IMR-90 (cell line): Measurements from ENCODE around the gene SCFD1.

Experiments used
- BHLHE40 ChIP-seq: fragments of 150-350 bp; IDR thresholded peaks from 2 replicates; pipeline ENCODE4 v1.6.1; 2016; ENCODE audit warnings: mild to moderate bottlenecking, low read depth, low read length
- CEBPB ChIP-seq: IDR thresholded peaks from 2 replicates; pipeline ENCODE4 v1.6.1; 2012; ENCODE audit warnings: low read depth, low read length, improper control_type of control experiment
- MAZ ChIP-seq: IDR thresholded peaks from 2 replicates; pipeline ENCODE4 v1.6.1; 2012; ENCODE audit warnings: low read depth, mild to moderate bottlenecking, low read length, improper control_type of control experiment, moderate library complexity, borderline replicate concordance
- MXI1 ChIP-seq: IDR thresholded peaks from 2 replicates; pipeline ENCODE4 v1.6.1; 2012; ENCODE audit warnings: low read depth, mild to moderate bottlenecking, low read length, moderate library complexity, borderline replicate concordance
- POLR2A ChIP-seq: IDR thresholded peaks from 2 replicates; pipeline ENCODE4 v1.6.1; 2012; ENCODE audit warnings: mild to moderate bottlenecking, low read depth, low read length
- RAD21 ChIP-seq: IDR thresholded peaks from 2 replicates; pipeline ENCODE4 v1.6.1; 2012; ENCODE audit warnings: low read length, improper control_type of control experiment
- RFX5 ChIP-seq: IDR thresholded peaks from 2 replicates; pipeline ENCODE4 v1.8.0; 2012; ENCODE audit warnings: low read depth, mild to moderate bottlenecking, low read length, moderate library complexity
- SMC3 ChIP-seq: fragments of 150-350 bp; IDR thresholded peaks from 2 replicates; pipeline ENCODE4 v1.6.1; 2016; ENCODE audit warnings: low read depth, mild to moderate bottlenecking, antibody characterized with exemption, low read length, moderate library complexity
- TF ChIP-seq, protein P1 (sequence below): conservative IDR thresholded peaks from 2 replicates; pipeline ENCODE4 v1.5.1; 2012; ENCODE audit warnings: mild to moderate bottlenecking, low read depth, low read length, improper control_type of control experiment
- TF ChIP-seq, protein P2 (sequence below): fragments of 150-350 bp; IDR thresholded peaks from 2 replicates; pipeline ENCODE4 v1.6.1; 2017; ENCODE audit warnings: mild to moderate bottlenecking, antibody characterized with exemption, low read length, low read depth

DNA sequence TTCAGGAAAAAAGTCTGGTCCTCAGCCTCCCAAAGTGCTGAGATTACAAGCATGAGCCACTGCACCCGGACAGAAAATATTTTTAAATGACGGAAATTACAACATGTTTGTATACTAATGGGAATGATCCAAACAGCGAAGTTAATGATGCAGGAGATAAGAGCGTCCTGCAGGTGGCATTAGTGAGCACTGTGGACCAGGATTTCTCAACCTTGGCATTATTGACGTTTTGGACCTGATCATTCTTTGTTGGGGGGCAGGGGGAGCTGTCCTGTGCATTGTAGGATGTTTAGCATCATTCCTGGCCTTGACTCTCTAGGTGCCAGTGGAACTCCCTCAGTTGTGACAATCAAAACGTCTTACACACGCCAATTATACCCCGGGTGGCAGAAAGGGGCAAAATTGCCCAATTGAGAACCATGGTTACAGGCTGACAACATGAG is 34.1 kb downstream of the SCFD1 start:
- TF ChIP-seq, protein P1, sequence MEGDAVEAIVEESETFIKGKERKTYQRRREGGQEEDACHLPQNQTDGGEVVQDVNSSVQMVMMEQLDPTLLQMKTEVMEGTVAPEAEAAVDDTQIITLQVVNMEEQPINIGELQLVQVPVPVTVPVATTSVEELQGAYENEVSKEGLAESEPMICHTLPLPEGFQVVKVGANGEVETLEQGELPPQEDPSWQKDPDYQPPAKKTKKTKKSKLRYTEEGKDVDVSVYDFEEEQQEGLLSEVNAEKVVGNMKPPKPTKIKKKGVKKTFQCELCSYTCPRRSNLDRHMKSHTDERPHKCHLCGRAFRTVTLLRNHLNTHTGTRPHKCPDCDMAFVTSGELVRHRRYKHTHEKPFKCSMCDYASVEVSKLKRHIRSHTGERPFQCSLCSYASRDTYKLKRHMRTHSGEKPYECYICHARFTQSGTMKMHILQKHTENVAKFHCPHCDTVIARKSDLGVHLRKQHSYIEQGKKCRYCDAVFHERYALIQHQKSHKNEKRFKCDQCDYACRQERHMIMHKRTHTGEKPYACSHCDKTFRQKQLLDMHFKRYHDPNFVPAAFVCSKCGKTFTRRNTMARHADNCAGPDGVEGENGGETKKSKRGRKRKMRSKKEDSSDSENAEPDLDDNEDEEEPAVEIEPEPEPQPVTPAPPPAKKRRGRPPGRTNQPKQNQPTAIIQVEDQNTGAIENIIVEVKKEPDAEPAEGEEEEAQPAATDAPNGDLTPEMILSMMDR, result peak; percentile 57
- TF ChIP-seq POLR2A (no peak), MXI1 (no peak), MAZ (no peak), RAD21 (0 out of 2 replicates have a peak, but pooled peaks have one; percentile 21), SMC3 (peak; percentile 22; the same call in 1 of the 2 replicates), BHLHE40 (no peak), CEBPB (peak; percentile 71), RFX5 (no peak)
- TF ChIP-seq, protein P2, sequence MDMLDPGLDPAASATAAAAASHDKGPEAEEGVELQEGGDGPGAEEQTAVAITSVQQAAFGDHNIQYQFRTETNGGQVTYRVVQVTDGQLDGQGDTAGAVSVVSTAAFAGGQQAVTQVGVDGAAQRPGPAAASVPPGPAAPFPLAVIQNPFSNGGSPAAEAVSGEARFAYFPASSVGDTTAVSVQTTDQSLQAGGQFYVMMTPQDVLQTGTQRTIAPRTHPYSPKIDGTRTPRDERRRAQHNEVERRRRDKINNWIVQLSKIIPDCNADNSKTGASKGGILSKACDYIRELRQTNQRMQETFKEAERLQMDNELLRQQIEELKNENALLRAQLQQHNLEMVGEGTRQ, result no peak
